Upper lobe of left lung (tissue), 4 donors: ENCODE data around the gene KIF2A.

Experiments used
- CTCF ChIP-seq, 6 experiments: fragments of 450-650 bp in 4 of 6; fragments of 200-600 bp in 2 of 6; sonication (generic) in 2 of 6; IDR thresholded peaks; one replicate each; pipeline ENCODE4 v1.5.1; 2016 to 2019; ENCODE audit warnings: antibody characterized with exemption in 6 of 6
- POLR2A ChIP-seq, 4 donors: fragments of 450-650 bp; IDR thresholded peaks; one replicate each; pipeline ENCODE4 v1.5.1; 2016 to 2017; ENCODE audit warnings: antibody characterized with exemption in 4 of 4, mild to moderate bottlenecking in 2 of 4

GRCh38 chr5:62412549-62413329 is 106.7 kb downstream of the KIF2A start, which contains the start of gene IPO11:
- TF ChIP-seq CTCF (IDR thresholded peaks at IDR 0.05) = no peak
- peak in 2 of 4 donors; percentile 59 to 82 for TF ChIP-seq POLR2A (IDR thresholded peaks at IDR 0.05)
